ENCODE measurements around the gene CTIF. TPM values are rescaled to one million over a fixed set of nuclear protein-coding genes. Genes with fewer than 3 reads are reported as not detected.

CTIF gene
- total and polyA plus RNA-seq, 2 experiments from 2014 or later: 8.6 to 14.4 TPM

- Mint-ChIP-seq H3K4me1 (peaks cover 50% of the 10 kb centered on the region), H3K36me3 (ENCODE audit: low read depth) (no peaks in the 10 kb centered on the region; the same call in 2 of the 3 replicates), H3K9me3 (no peaks in the 10 kb centered on the region), H3K4me3 (no peak overlapping the region), H3K27ac (no peak overlapping the region), H3K27me3 (ENCODE audit: insufficient read depth, low read depth, poor library complexity) (peaks cover 8% of the 10 kb centered on the region)
- Histone ChIP-seq H3K9me2 (ENCODE audit: insufficient read depth) (no peaks in the 10 kb centered on the region), H3K4me1 (ENCODE audit: insufficient read depth) (peaks cover 8% of the 10 kb centered on the region; the same call in 1 of the 2 replicates), H3K27ac (ENCODE audit: low read depth) (no peak overlapping the region), H4K20me1 (replicated peaks; ENCODE audit: insufficient read depth) (no peaks in the 10 kb centered on the region), H3K79me2 (replicated peaks; ENCODE audit: insufficient read depth) (no peaks in the 10 kb centered on the region), H3K27me3 (ENCODE audit: insufficient read depth) (no peaks in the 10 kb centered on the region), H3K4me2 (no peak overlapping the region), H3K36me3 (ENCODE audit: insufficient read depth) (no peaks in the 10 kb centered on the region), H3K4me3 (no peak overlapping the region), H2AFZ (no peak overlapping the region), H3F3A (replicated peaks; ENCODE audit: low read depth) (no peaks in the 10 kb centered on the region)
- ATAC-seq (no peak), DNase-seq (ENCODE audit: low spot score) (no peak)
- TF ChIP-seq, protein P1, sequence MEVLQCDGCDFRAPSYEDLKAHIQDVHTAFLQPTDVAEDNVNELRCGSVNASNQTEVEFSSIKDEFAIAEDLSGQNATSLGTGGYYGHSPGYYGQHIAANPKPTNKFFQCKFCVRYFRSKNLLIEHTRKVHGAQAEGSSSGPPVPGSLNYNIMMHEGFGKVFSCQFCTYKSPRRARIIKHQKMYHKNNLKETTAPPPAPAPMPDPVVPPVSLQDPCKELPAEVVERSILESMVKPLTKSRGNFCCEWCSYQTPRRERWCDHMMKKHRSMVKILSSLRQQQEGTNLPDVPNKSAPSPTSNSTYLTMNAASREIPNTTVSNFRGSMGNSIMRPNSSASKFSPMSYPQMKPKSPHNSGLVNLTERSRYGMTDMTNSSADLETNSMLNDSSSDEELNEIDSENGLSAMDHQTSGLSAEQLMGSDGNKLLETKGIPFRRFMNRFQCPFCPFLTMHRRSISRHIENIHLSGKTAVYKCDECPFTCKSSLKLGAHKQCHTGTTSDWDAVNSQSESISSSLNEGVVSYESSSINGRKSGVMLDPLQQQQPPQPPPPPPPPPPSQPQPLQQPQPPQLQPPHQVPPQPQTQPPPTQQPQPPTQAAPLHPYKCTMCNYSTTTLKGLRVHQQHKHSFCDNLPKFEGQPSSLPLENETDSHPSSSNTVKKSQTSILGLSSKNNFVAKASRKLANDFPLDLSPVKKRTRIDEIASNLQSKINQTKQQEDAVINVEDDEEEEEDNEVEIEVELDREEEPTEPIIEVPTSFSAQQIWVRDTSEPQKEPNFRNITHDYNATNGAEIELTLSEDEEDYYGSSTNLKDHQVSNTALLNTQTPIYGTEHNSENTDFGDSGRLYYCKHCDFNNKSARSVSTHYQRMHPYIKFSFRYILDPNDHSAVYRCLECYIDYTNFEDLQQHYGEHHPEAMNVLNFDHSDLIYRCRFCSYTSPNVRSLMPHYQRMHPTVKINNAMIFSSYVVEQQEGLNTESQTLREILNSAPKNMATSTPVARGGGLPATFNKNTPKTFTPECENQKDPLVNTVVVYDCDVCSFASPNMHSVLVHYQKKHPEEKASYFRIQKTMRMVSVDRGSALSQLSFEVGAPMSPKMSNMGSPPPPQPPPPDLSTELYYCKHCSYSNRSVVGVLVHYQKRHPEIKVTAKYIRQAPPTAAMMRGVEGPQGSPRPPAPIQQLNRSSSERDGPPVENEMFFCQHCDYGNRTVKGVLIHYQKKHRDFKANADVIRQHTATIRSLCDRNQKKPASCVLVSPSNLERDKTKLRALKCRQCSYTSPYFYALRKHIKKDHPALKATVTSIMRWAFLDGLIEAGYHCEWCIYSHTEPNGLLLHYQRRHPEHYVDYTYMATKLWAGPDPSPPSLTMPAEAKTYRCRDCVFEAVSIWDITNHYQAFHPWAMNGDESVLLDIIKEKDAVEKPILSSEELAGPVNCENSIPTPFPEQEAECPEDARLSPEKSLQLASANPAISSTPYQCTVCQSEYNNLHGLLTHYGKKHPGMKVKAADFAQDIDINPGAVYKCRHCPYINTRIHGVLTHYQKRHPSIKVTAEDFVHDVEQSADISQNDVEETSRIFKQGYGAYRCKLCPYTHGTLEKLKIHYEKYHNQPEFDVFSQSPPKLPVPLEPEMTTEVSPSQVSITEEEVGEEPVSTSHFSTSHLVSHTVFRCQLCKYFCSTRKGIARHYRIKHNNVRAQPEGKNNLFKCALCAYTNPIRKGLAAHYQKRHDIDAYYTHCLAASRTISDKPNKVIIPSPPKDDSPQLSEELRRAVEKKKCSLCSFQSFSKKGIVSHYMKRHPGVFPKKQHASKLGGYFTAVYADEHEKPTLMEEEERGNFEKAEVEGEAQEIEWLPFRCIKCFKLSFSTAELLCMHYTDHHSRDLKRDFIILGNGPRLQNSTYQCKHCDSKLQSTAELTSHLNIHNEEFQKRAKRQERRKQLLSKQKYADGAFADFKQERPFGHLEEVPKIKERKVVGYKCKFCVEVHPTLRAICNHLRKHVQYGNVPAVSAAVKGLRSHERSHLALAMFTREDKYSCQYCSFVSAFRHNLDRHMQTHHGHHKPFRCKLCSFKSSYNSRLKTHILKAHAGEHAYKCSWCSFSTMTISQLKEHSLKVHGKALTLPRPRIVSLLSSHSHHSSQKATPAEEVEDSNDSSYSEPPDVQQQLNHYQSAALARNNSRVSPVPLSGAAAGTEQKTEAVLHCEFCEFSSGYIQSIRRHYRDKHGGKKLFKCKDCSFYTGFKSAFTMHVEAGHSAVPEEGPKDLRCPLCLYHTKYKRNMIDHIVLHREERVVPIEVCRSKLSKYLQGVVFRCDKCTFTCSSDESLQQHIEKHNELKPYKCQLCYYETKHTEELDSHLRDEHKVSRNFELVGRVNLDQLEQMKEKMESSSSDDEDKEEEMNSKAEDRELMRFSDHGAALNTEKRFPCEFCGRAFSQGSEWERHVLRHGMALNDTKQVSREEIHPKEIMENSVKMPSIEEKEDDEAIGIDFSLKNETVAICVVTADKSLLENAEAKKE (CRISPR knock-in tag; IDR thresholded peaks at IDR 0.05): no peak
- TF ChIP-seq STAT1 (IDR thresholded peaks at IDR 0.05; ENCODE audit: unreplicated experiment) (no peak), REST (IDR thresholded peaks at IDR 0.05; ENCODE audit: unreplicated experiment) (no peak), NANOG (IDR thresholded peaks at IDR 0.05; ENCODE audit: borderline replicate concordance) (no peak), ETS1 (IDR thresholded peaks at IDR 0.05) (no peak), POLR2AphosphoS5 (IDR thresholded peaks at IDR 0.05; ENCODE audit: low read depth) (no peak), ZNF114 (CRISPR knock-in tag; IDR thresholded peaks at IDR 0.05) (no peak), EZH2phosphoT487 (IDR thresholded peaks at IDR 0.05; ENCODE audit: unreplicated experiment) (no peak), CREB1 (CRISPR knock-in tag; IDR thresholded peaks at IDR 0.05; ENCODE audit: low read depth) (no peak), ZNF331 (CRISPR knock-in tag; IDR thresholded peaks at IDR 0.05; ENCODE audit: low read depth) (no peak), JUNB (IDR thresholded peaks at IDR 0.05; ENCODE audit: unreplicated experiment) (no peak), EZH2 (IDR thresholded peaks at IDR 0.05; ENCODE audit: low read depth, unreplicated experiment) (no peak)
- TF ChIP-seq, protein P2, sequence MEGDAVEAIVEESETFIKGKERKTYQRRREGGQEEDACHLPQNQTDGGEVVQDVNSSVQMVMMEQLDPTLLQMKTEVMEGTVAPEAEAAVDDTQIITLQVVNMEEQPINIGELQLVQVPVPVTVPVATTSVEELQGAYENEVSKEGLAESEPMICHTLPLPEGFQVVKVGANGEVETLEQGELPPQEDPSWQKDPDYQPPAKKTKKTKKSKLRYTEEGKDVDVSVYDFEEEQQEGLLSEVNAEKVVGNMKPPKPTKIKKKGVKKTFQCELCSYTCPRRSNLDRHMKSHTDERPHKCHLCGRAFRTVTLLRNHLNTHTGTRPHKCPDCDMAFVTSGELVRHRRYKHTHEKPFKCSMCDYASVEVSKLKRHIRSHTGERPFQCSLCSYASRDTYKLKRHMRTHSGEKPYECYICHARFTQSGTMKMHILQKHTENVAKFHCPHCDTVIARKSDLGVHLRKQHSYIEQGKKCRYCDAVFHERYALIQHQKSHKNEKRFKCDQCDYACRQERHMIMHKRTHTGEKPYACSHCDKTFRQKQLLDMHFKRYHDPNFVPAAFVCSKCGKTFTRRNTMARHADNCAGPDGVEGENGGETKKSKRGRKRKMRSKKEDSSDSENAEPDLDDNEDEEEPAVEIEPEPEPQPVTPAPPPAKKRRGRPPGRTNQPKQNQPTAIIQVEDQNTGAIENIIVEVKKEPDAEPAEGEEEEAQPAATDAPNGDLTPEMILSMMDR (conservative IDR thresholded peaks at IDR 0.05; ENCODE audit: low read depth in 2 of 2): no peak
Observed at GRCh38 chr18:48835119-48835518, 296.3 kb downstream of the CTIF start.
